ENCODE measurements around the gene GDAP2. TPM values are rescaled to one million over a fixed set of nuclear protein-coding genes. Genes with fewer than 3 reads are reported as not detected.

Gene GDAP2
- total RNA-seq, 1 donor = 26.8 TPM

- DNase-seq (ENCODE audit: insufficient read length, low spot score, missing footprints) = no peak
- no peaks in the 10 kb centered on the region for H3K79me2 ChIP-seq (ENCODE audit: insufficient read depth, low read length)
- H3K36me3 ChIP-seq (ENCODE audit: insufficient read depth, low read length) = peaks cover 38% of the 10 kb centered on the region
- no peak overlapping the region for H3K27ac ChIP-seq (ENCODE audit: low read depth, low read length)
- H4K20me1 ChIP-seq (ENCODE audit: insufficient read depth, low read length) = no peaks in the 10 kb centered on the region
- no peaks in the 10 kb centered on the region for H3K27me3 ChIP-seq (ENCODE audit: insufficient read depth, low read length)
- no peak overlapping the region for H2AFZ ChIP-seq (ENCODE audit: low read length)
- no peak overlapping the region for H3K4me2 ChIP-seq (ENCODE audit: insufficient read depth, low read length)
- no peak overlapping the region for H3K4me3 ChIP-seq (ENCODE audit: insufficient read depth, low read length)
- no peaks in the 10 kb centered on the region for H3K4me1 ChIP-seq (ENCODE audit: insufficient read depth, low read length)
- TF ChIP-seq, protein P1, sequence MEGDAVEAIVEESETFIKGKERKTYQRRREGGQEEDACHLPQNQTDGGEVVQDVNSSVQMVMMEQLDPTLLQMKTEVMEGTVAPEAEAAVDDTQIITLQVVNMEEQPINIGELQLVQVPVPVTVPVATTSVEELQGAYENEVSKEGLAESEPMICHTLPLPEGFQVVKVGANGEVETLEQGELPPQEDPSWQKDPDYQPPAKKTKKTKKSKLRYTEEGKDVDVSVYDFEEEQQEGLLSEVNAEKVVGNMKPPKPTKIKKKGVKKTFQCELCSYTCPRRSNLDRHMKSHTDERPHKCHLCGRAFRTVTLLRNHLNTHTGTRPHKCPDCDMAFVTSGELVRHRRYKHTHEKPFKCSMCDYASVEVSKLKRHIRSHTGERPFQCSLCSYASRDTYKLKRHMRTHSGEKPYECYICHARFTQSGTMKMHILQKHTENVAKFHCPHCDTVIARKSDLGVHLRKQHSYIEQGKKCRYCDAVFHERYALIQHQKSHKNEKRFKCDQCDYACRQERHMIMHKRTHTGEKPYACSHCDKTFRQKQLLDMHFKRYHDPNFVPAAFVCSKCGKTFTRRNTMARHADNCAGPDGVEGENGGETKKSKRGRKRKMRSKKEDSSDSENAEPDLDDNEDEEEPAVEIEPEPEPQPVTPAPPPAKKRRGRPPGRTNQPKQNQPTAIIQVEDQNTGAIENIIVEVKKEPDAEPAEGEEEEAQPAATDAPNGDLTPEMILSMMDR (IDR thresholded peaks at IDR 0.05; ENCODE audit: extremely low read depth, low read depth, low read length) = no peak
- H3K9me3 ChIP-seq (ENCODE audit: low read depth, low read length) = no peaks in the 10 kb centered on the region
Observed at GRCh38 chr1:117911051-117911450, 18.4 kb downstream of the GDAP2 start.

DNA sequence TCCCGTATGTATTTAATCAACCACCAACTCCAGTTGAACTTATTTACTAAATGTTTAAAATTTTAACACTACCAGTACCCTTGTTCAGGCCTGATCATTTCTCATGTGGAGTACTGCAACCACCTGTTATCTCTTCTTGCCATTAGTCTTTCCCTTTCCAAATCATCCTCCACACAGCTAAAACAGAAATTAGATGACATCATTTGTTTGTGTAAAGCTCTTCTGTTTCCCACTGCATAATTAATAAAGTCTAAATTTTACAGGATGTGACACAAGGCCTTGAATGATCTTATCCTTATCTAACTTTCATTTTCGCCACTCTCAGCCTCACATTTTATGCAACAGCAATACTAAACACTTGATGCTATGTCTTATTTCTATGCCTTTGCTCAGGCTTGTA lies 24.4 kb downstream of the GDAP2 start:
- H3K4me3 ChIP-seq (ENCODE audit: insufficient read depth, low read length) = no peak overlapping the region
- no peak overlapping the region for H3K27ac ChIP-seq (ENCODE audit: low read depth, low read length)
- H3K4me2 ChIP-seq (ENCODE audit: insufficient read depth, low read length) = no peak overlapping the region
- no peaks in the 10 kb centered on the region for H3K9me3 ChIP-seq (ENCODE audit: low read depth, low read length)
- H2AFZ ChIP-seq (ENCODE audit: low read length) = no peak overlapping the region
- H3K4me1 ChIP-seq (ENCODE audit: insufficient read depth, low read length) = no peaks in the 10 kb centered on the region
- no peak for DNase-seq (ENCODE audit: insufficient read length, low spot score, missing footprints)
- H3K79me2 ChIP-seq (ENCODE audit: insufficient read depth, low read length) = no peaks in the 10 kb centered on the region
- peaks cover 33% of the 10 kb centered on the region for H3K36me3 ChIP-seq (ENCODE audit: insufficient read depth, low read length)
- TF ChIP-seq, protein P1 (IDR thresholded peaks at IDR 0.05; ENCODE audit: extremely low read depth, low read depth, low read length) = no peak
- no peaks in the 10 kb centered on the region for H3K27me3 ChIP-seq (ENCODE audit: insufficient read depth, low read length)
- no peaks in the 10 kb centered on the region for H4K20me1 ChIP-seq (ENCODE audit: insufficient read depth, low read length)

GRCh38 chr1:117904485-117904884 lies 24.9 kb downstream of the GDAP2 start:
- H3K27ac ChIP-seq (ENCODE audit: low read depth, low read length) = no peak overlapping the region
- H3K36me3 ChIP-seq (ENCODE audit: insufficient read depth, low read length) = peaks cover 28% of the 10 kb centered on the region
- H2AFZ ChIP-seq (ENCODE audit: low read length) = no peak overlapping the region
- no peak for DNase-seq (ENCODE audit: insufficient read length, low spot score, missing footprints)
- no peaks in the 10 kb centered on the region for H3K9me3 ChIP-seq (ENCODE audit: low read depth, low read length)
- no peak overlapping the region for H3K4me3 ChIP-seq (ENCODE audit: insufficient read depth, low read length)
- no peaks in the 10 kb centered on the region for H3K4me1 ChIP-seq (ENCODE audit: insufficient read depth, low read length)
- TF ChIP-seq, protein P1 (IDR thresholded peaks at IDR 0.05; ENCODE audit: extremely low read depth, low read depth, low read length) = no peak
- H4K20me1 ChIP-seq (ENCODE audit: insufficient read depth, low read length) = no peaks in the 10 kb centered on the region
- no peaks in the 10 kb centered on the region for H3K79me2 ChIP-seq (ENCODE audit: insufficient read depth, low read length)
- H3K4me2 ChIP-seq (ENCODE audit: insufficient read depth, low read length) = no peak overlapping the region
- H3K27me3 ChIP-seq (ENCODE audit: insufficient read depth, low read length) = no peaks in the 10 kb centered on the region

GRCh38 chr1:117902944-117903343 lies 26.5 kb downstream of the GDAP2 start:
- peaks cover 36% of the 10 kb centered on the region for H3K36me3 ChIP-seq (ENCODE audit: insufficient read depth, low read length)

More at GRCh38 chr1:117902944-117903343, 26.5 kb downstream of the GDAP2 start:
- Histone ChIP-seq H2AFZ (ENCODE audit: low read length) (no peak overlapping the region), H3K4me3 (ENCODE audit: insufficient read depth, low read length) (no peak overlapping the region), H3K9me3 (ENCODE audit: low read depth, low read length) (no peaks in the 10 kb centered on the region), H3K79me2 (ENCODE audit: insufficient read depth, low read length) (no peaks in the 10 kb centered on the region), H3K4me1 (ENCODE audit: insufficient read depth, low read length) (no peaks in the 10 kb centered on the region), H3K27ac (ENCODE audit: low read depth, low read length) (no peak overlapping the region), H3K4me2 (ENCODE audit: insufficient read depth, low read length) (no peak overlapping the region), H4K20me1 (ENCODE audit: insufficient read depth, low read length) (no peaks in the 10 kb centered on the region), H3K27me3 (ENCODE audit: insufficient read depth, low read length) (no peaks in the 10 kb centered on the region)
- TF ChIP-seq, protein P1 (IDR thresholded peaks at IDR 0.05; ENCODE audit: extremely low read depth, low read depth, low read length) = no peak
- DNase-seq (ENCODE audit: insufficient read length, low spot score, missing footprints) = no peak
